GM21737 (cell line): Measurements from ENCODE around the gene MYCL.
A peak's percentile ranks its signal among the peaks of the same experiment; 100 is the strongest.

Experiments
- ATAC-seq: cut with Tn5 transposase; IDR thresholded peaks from one replicate; pipeline ENCODE4 v1.9.1; 2021; ENCODE audit warnings: mild to moderate bottlenecking, moderate library complexity; ENCODE audit not compliant: unreplicated experiment

Gene MYCL

GRCh38 chr1:39857126-39857878 is 44.4 kb downstream of the MYCL start:
- no peak for ATAC-seq

DNA sequence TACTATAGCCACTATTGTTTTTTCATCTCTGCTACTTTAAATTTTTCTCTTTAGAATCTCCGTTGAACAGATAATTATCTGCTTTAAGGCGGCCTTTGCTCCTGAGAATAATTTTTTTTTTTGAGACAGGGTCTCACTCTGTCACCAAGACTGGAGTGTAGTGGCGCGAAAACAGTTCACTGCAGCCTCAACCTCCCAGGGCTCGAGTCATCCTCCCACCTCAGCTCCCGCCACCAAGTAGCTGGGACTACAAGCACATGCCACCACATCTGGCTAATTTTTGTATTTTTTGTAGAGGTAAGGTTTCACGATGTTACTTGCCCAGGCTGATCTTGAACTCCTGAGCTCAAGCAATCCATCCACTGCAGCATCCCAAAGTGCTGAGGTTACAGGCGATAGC is 47.0 kb downstream of the MYCL start:
- ATAC-seq: no peak

GRCh38 chr1:39854314-39854713 is 47.4 kb downstream of the MYCL start:
- ATAC-seq: no peak

- no peak for ATAC-seq
Observed at GRCh38 chr1:39852876-39853275, 48.8 kb downstream of the MYCL start.

GRCh38 chr1:39852214-39852791 is 49.4 kb downstream of the MYCL start:
- no peak for ATAC-seq

DNA sequence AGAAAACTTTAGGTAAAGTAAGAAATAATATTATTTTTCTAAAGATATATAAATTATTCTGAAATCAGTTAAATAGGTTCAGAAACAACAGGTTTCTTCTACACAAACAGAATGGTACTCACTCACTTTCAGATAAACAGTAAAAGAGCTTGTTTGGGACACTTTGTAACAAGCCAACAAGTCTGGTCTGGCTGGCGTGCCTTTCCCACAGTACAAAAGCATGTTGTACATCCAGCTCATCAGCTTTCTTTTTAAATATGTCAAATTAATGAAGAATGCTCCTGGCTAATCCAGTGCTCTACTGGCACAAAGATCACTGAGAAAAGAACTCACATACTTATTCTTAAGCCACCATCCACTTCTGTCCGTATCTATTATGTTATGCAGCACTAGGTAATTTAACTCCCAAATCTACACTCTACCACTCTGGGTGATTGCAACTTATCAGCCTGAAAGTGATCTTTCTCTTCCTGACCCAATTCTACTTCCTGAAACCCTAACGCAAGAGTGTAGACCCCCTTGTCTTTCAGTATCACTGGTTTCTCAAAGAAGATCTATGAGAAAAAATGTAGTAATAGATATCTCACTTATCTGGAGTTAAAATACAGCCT is 51.0 kb downstream of the MYCL start:
- ATAC-seq: no peak

- no peak for ATAC-seq
Observed at GRCh38 chr1:39849203-39849602, 52.5 kb downstream of the MYCL start.

- ATAC-seq: no peak
Observed at GRCh38 chr1:39847940-39848339, 53.8 kb downstream of the MYCL start.

GRCh38 chr1:39846796-39847195 is 54.9 kb downstream of the MYCL start:
- ATAC-seq: no peak

- ATAC-seq: peak; percentile 71
Observed at GRCh38 chr1:39845569-39846566, 55.8 kb downstream of the MYCL start.
